HG02840 (cell line): Measurements from ENCODE around the gene KRTAP5-10.
"Not testable (repeated sequence)": the region's sequence is repeated elsewhere in the genome, so short reads cannot be mapped to it uniquely, and the experiment has no call there.

Experiments
- ATAC-seq: cut with Tn5 transposase; IDR thresholded peaks from one replicate; pipeline ENCODE4 v1.9.1; 2021; ENCODE audit warnings: mild to moderate bottlenecking, moderate library complexity, moderate number of reproducible peaks; ENCODE audit not compliant: unreplicated experiment, low FRiP score

The KRTAP5-10 gene

GRCh38 chr11:71542382-71542781 is 23.0 kb upstream of the KRTAP5-10 start:
- ATAC-seq: no peak

- no peak for ATAC-seq
Measured at GRCh38 chr11:71542879-71543777, 22.2 kb upstream of the KRTAP5-10 start.

GRCh38 chr11:71543866-71544265 is 21.5 kb upstream of the KRTAP5-10 start:
- no peak for ATAC-seq

- ATAC-seq: no peak
Measured at GRCh38 chr11:71544525-71545214, 20.7 kb upstream of the KRTAP5-10 start.

- no peak for ATAC-seq
Measured at GRCh38 chr11:71545405-71545966, 19.9 kb upstream of the KRTAP5-10 start.

- ATAC-seq: no peak
Measured at GRCh38 chr11:71548120-71548519, 17.2 kb upstream of the KRTAP5-10 start, which contains the start of gene KRTAP5-9. KRTAP5-9 (plus strand) TSS chr11:71548420; CDS start chr11:71548658, 238 bp downstream.

GRCh38 chr11:71548716-71549151 is 16.6 kb upstream of the KRTAP5-10 start:
- no peak for ATAC-seq

- ATAC-seq: no peak
Measured at GRCh38 chr11:71551711-71552110, 13.7 kb upstream of the KRTAP5-10 start.

GRCh38 chr11:71554996-71555395 is 10.4 kb upstream of the KRTAP5-10 start:
- no peak for ATAC-seq

- ATAC-seq: no peak
Measured at GRCh38 chr11:71555508-71555907, 9.9 kb upstream of the KRTAP5-10 start.

- no peak for ATAC-seq
Measured at GRCh38 chr11:71556018-71556417, 9.3 kb upstream of the KRTAP5-10 start.

GRCh38 chr11:71557257-71557656 is 8.1 kb upstream of the KRTAP5-10 start:
- ATAC-seq: no peak

- no peak for ATAC-seq
Measured at GRCh38 chr11:71558996-71559395, 6.4 kb upstream of the KRTAP5-10 start.

GRCh38 chr11:71562120-71562519 is 3.2 kb upstream of the KRTAP5-10 start:
- ATAC-seq: no peak

GRCh38 chr11:71563406-71563805 is 2.0 kb upstream of the KRTAP5-10 start:
- no peak for ATAC-seq

GRCh38 chr11:71564430-71564829 is 933 bp upstream of the KRTAP5-10 start:
- no peak for ATAC-seq

- no peak for ATAC-seq
Measured at GRCh38 chr11:71566081-71566620, 788 bp downstream of the KRTAP5-10 start.

GRCh38 chr11:71566626-71567599 is 1.6 kb downstream of the KRTAP5-10 start:
- not testable (repeated sequence) for ATAC-seq

GRCh38 chr11:71567633-71568032 is 2.3 kb downstream of the KRTAP5-10 start:
- ATAC-seq: not testable (repeated sequence)
